Measurements from ENCODE around the gene UGT1A1.

GRCh38 chr2:233769260-233769659 is 9.2 kb downstream of the UGT1A1 start:
- no peak for TF ChIP-seq CTCF (IDR thresholded peaks at IDR 0.05; ENCODE audit: insufficient read depth, low read length, poor library complexity, severe bottlenecking)
- no peak for TF ChIP-seq EZH2phosphoT487 (conservative IDR thresholded peaks at IDR 0.05; ENCODE audit: low read length)
